Iris pigment epithelial cell (primary cell): ENCODE data around the gene GALM.
"Not testable (repeated sequence)": the region's sequence is repeated elsewhere in the genome, so short reads cannot be mapped to it uniquely, and the experiment has no call there.

Experiments used
- DNase-seq: peaks from one replicate; pipeline ENCODE4 v3.0.0-alpha.2; 2011; ENCODE audit warnings: low read depth

The GALM gene

GRCh38 chr2:38711558-38711957 is 45.6 kb downstream of the GALM start:
- no peak for DNase-seq

- no peak for DNase-seq
These were observed 46.5 kb downstream of the GALM start for GRCh38 chr2:38712413-38712812.

GRCh38 chr2:38712871-38713270 is 47.0 kb downstream of the GALM start:
- no peak for DNase-seq

DNA sequence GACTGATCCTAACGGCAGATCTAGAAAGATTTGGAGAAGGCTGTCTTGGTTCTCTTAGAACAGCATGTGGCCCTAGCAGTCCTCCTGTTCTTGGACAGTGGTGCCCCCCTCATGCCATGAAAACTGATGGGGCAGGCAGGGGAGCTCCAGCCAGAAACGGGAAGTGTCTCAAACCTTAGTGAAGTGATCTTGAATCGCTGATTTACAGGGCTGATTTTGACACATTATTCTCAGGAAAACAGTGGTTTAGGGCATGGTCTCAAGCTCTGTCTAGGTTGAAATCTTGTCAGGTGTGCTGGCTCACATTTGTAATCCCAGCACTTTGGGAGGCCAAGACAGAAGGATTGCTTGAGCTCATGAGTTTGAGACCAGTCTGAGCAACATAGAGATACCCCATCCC is 47.4 kb downstream of the GALM start:
- DNase-seq = no peak

GRCh38 chr2:38714941-38715340 is 49.0 kb downstream of the GALM start:
- DNase-seq = not testable (repeated sequence)

GRCh38 chr2:38716185-38716584 is 50.3 kb downstream of the GALM start:
- DNase-seq = peak; percentile 97

DNA sequence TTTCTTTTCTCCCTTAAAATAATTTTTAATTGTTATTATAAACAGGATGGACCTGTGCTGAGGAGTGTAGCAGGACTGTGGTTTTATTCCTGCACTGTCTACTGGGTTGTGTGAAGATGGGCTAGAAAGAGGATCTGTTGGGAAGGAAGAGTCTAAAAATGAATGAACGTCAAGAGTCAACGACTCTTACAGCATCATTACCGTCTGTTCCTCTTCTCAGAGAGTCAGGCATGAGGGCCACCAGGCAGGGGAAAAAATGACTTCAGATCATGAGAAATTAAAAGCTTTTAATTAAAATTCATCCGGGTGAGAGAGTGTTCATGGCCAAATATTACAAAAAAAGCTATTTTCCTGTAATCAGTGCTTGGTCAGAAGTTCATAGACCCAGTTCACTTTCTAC is 52.7 kb downstream of the GALM start:
- DNase-seq = no peak

DNA sequence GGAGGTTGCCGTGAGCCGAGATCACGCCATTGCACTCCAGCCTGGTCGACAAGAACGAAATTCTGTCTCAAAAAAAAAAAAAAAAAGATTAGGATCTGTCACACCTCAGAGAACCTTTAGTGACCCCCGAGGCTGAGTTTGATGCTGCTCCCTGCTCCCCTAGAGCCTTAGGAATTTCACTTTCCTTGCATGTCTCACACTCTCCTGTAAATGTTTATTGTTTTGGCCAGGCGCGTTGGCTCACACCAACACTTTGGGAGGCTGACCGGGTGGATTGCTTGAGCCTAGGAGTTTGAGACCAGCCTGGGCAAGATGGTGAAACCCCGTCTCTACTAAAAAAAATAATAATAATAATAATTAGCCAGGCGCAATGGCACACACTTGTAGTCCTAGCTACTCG is 53.8 kb downstream of the GALM start:
- no peak for DNase-seq

GRCh38 chr2:38720613-38721241 is 54.8 kb downstream of the GALM start:
- peak; percentile 100 for DNase-seq

- DNase-seq = no peak
These were observed 56.6 kb downstream of the GALM start for GRCh38 chr2:38722271-38723061.

DNA sequence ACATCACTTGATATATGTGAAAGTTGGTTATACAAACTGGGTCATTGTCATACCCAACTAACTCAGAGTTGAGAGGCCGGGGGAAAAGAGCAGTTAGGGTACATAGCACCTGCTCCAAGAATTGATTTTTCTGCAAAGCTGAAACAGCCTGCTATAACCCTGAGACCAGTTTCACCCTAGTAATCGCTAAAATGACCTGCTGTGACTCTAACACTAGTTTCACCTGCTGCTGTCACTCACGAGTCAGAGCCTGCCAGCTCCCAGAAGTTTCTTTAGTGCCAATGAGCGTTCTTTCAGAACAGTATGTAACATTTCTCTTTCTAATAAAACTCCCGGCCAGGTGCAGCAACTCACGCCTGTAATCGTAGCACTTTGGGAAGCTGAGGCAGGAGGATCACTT is 57.3 kb downstream of the GALM start:
- no peak for DNase-seq

DNA sequence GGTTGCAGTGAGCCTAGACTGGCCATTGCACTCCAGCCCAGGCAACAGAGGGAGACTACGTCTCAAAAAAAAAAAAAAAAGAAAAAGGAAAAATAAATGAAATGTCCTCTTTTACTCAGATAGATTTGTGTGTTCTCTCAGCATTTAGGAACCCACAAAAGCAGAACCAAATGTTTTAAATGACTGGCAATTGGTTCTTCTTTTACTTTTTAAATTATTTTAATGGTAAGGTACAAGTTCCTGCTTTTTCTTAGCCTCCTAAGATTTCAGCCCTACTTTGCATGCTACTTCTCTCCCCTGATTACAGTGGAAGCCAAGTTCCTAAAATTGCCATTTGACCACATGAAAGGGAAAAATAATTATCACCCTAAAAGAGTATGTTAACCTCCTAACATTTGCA is 61.7 kb downstream of the GALM start:
- DNase-seq = no peak

- no peak for DNase-seq
These were observed 62.8 kb downstream of the GALM start for GRCh38 chr2:38728694-38729093.

DNA sequence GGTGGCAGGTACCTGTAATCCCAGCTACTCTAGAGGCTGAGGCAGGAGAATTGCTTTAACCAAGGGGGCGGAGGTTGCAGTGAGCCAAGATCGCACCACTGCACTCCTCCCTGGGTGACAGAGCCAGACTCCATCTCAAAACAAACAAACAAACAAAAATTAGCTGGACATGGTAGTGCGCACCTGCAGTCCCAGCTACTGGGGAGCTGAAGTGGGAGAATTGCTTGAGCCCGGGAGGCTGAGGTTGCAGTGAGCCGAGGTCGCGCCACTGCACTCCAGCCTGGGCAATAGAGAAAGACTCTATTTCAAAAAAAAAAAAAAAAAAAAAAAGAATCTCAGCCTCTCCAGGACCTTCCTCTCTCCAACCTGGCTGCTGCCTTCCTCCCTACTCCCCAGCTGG is 65.2 kb downstream of the GALM start:
- DNase-seq = no peak

DNA sequence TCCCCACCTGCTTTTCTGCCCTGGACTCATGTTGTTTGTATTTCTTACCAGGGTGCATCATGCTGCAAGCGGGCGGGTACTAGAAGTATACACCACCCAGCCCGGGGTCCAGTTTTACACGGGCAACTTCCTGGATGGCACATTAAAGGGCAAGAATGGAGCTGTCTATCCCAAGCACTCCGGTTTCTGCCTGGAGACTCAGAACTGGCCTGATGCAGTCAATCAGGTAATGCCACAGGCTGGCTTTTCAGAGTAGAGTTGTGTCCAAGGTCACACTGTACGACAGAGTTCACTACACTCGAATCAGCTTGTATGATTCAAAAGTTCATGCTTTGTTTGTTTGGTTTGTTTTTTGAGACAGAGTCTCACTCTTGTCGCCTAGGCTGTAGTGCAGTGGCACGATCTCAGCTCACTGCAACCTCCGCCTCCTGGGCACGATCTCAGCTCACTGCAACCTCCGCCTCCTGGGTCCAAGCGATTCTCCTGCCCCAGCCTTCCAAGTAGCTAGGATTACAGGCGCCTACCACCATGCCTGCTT is 65.8 kb downstream of the GALM start:
- DNase-seq = no peak

- DNase-seq = no peak
These were observed 67.5 kb downstream of the GALM start for GRCh38 chr2:38733300-38733971.

DNA sequence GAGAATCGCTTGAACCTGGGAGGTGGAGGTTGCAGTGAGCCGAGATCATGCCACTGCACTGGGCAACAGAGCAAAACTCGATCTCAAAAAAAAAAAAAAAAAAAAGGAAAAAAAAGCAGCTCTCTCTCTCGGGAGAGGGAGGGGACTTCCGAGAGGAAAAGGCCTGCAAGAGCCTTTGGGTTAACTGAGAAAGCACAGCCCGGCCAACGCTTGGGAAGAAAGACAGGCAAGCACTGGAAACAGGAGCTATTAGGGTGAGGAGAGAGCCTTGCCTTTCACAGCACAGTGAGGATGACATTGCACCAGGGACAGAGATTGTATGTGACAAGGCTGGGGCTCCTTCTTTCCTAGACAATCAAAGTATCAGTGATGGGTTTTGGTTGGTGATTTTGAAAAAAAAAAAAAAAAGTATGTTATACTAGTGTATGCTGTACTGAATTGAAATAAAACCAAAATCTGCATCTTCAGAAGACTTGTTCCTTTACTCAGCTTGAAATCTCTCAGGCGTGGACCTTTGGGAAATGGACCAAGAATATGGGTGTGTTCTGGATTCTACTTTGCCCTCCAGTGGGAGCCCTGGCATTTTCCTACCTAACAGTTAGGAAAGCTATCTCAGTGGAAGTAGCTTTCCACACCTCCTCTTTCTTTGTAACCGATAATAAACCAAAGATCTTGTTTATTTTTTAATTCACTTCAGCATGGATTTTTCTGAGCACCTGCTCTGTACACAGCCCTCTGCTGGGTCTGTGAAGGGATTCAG is 68.6 kb downstream of the GALM start:
- DNase-seq = no peak

GRCh38 chr2:38735999-38736320 is 70.0 kb downstream of the GALM start:
- DNase-seq = no peak

DNA sequence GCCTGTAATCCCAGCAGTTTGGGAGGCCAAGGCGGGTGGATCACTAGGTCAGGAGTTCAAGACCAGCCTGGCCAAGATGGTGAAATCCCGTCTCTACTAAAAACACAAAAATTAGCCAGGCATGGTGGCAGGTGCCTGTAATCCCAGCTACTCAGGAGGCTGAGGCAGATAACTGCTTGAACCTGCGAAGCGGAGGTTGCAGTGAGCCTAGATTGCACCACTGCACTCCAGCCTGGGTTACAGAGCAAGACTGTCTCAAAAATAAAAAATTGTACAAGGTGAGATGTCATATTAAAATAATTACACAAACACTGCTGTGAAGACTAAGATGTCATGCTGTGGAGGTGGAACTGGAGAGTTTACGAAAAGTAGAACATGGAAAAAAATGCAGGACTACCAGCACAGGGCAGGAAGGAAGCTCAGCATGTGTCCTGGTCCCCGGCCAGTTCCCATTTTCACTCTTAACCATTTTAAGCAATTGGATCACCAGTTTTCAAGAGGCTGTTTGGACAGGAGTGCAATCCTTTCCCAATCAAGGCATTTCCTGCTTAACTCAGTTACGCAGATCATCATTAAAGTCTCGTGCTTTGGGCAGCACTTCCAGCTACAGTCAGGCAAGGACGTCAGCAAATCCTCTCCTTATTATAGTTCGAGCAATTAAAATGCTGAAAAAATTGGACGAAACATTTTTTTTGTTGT is 71.2 kb downstream of the GALM start:
- DNase-seq = peak; percentile 63

- no peak for DNase-seq
These were observed 72.0 kb downstream of the GALM start for GRCh38 chr2:38737925-38738324.

GRCh38 chr2:38739524-38739923 is 73.6 kb downstream of the GALM start:
- DNase-seq = no peak
